A549 (cell line): ENCODE data around the gene CHCHD2. TPM values are rescaled to one million over a fixed set of nuclear protein-coding genes. Genes with fewer than 3 reads are reported as not detected.
"Not testable (repeated sequence)": the region's sequence is repeated elsewhere in the genome, so short reads cannot be mapped to it uniquely, and the experiment has no call there.

Experiments
- ATAC-seq, 2 experiments: fragments of 200-7000 bp in 1 of 2; fragments of >200 bp in 1 of 2; cut with Nextera tagmentation in 1 of 2; cut with Tn5 transposase in 1 of 2; 3 replicates each; pipeline versions ENCODE4 v1.8.0 to v1.9.1; 2018 to 2020; ENCODE audit warnings: mild to moderate bottlenecking in 1 of 2, moderate library complexity in 1 of 2
- CTCF ChIA-PET: fragments of 300-600 bp; sonication (Branson Sonifier 250); formaldehyde crosslinking; extraction: SDS; loops from one replicate; lab custom pipeline; 2021; ENCODE audit warnings: antibody characterized with exemption, inconsistent platforms; lab: Yijun Ruan, JAX
- POLR2A ChIA-PET: fragments of 350-600 bp; formaldehyde crosslinking; extraction: SDS; loops from one replicate; lab custom pipeline; 2021; ENCODE audit warnings: antibody characterized with exemption, inconsistent platforms; lab: Yijun Ruan, JAX
- DNase-seq, 2 experiments: peaks; one replicate each; pipeline versions ENCODE4 v3.0.0 to v3.0.0-alpha.2; 2011 to 2016; ENCODE audit warnings: low read depth in 1 of 2, low spot score in 1 of 2
- FAIRE-seq: peaks from 2 replicates; lab custom pipeline; 2011; peaks lifted over from hg19 to GRCh38; lab: Jason Lieb, UNC
- H3K27ac ChIP-seq, 2 experiments: fragments of >200 bp; sonication (Bioruptor Twin); formaldehyde crosslinking; 3 replicates each; pipeline ENCODE4 v1.5.1; 2016 to 2017
- H3K4me1 ChIP-seq: fragments of >200 bp; sonication (Bioruptor Twin); formaldehyde crosslinking; 3 replicates; pipeline ENCODE4 v1.6.1; 2016
- H3K4me2 ChIP-seq: fragments of >200 bp; sonication (Bioruptor Twin); formaldehyde crosslinking; 3 replicates; pipeline ENCODE4 v1.6.1; 2016
- H3K4me3 ChIP-seq: fragments of >200 bp; sonication (Bioruptor Twin); formaldehyde crosslinking; 3 replicates; pipeline ENCODE4 v1.5.1; 2016
- H3K9me3 ChIP-seq: fragments of >200 bp; sonication (Bioruptor Twin); formaldehyde crosslinking; 3 replicates; pipeline ENCODE4 v1.6.1; 2016
- BHLHE40 ChIP-seq: IDR thresholded peaks from 2 replicates; pipeline ENCODE4 v1.6.1; 2012; ENCODE audit warnings: low read depth, low read length, inconsistent platforms
- CHD2 ChIP-seq: fragments of 150-350 bp; IDR thresholded peaks from 2 replicates; pipeline ENCODE4 v1.6.1; 2014; ENCODE audit warnings: low read length; ENCODE audit not compliant: partially characterized antibody
- CTCF ChIP-seq: fragments of >200 bp; sonication (Bioruptor Twin); formaldehyde crosslinking; IDR thresholded peaks from 3 replicates; pipeline ENCODE4 v1.5.1; 2016
- E2F6 ChIP-seq: IDR thresholded peaks from 2 replicates; pipeline ENCODE4 v1.6.1; 2012; ENCODE audit warnings: low read depth, borderline replicate concordance
- EHF ChIP-seq: fragments of 250-450 bp; sonication (Bioruptor Pico); IDR thresholded peaks from 2 replicates; pipeline ENCODE4 v1.5.0; 2020; ENCODE audit warnings: mild to moderate bottlenecking
- EHMT2 ChIP-seq: fragments of 200-600 bp; sonication (generic); IDR thresholded peaks from 2 replicates; pipeline ENCODE4 v1.6.1; 2016; ENCODE audit warnings: antibody characterized with exemption, low read depth, mild to moderate bottlenecking, moderate library complexity
- ESRRA ChIP-seq: fragments of 150-350 bp; IDR thresholded peaks from 2 replicates; pipeline ENCODE4 v1.6.1; 2014; ENCODE audit warnings: mild to moderate bottlenecking, low read length, borderline replicate concordance
- HDAC2 ChIP-seq: fragments of 200-600 bp; sonication (generic); IDR thresholded peaks from 2 replicates; pipeline ENCODE4 v1.6.1; 2016
- HEYL ChIP-seq: fragments of 250-450 bp; sonication (Bioruptor Pico); IDR thresholded peaks from 2 replicates; pipeline ENCODE4 v1.8.0; 2021; ENCODE audit warnings: mild to moderate bottlenecking, moderate library complexity
- HOXA7 ChIP-seq: fragments of 250-450 bp; sonication (Bioruptor Pico); IDR thresholded peaks from 2 replicates; pipeline ENCODE4 v1.5.0; 2020; ENCODE audit warnings: mild to moderate bottlenecking, moderate library complexity
- HOXB13 ChIP-seq: fragments of 250-450 bp; sonication (Bioruptor Pico); IDR thresholded peaks from 2 replicates; pipeline ENCODE4 v1.5.0; 2020; ENCODE audit warnings: low read depth, mild to moderate bottlenecking, moderate library complexity
- NFE2L2 ChIP-seq: fragments of 150-350 bp; conservative IDR thresholded peaks from 2 replicates; pipeline ENCODE4 v1.6.1; 2014; ENCODE audit warnings: low read length
- PBX3 ChIP-seq: IDR thresholded peaks from 2 replicates; pipeline ENCODE4 v1.6.1; 2012
- RAD21 ChIP-seq, 2 experiments: fragments of >200 bp in 1 of 2; sonication (Bioruptor Twin) in 1 of 2; formaldehyde crosslinking in 1 of 2; IDR thresholded peaks in 1 of 2; conservative IDR thresholded peaks in 1 of 2; 2 replicates in 1 of 2; 3 replicates in 1 of 2; pipeline ENCODE4 v1.6.1; 2012 to 2018; ENCODE audit warnings: inconsistent platforms in 1 of 2
- RFX5 ChIP-seq: fragments of 450-650 bp; IDR thresholded peaks from 2 replicates; pipeline ENCODE4 v1.7.1; 2014; ENCODE audit warnings: antibody characterized with exemption, mild to moderate bottlenecking, moderate library complexity
- RNF2 ChIP-seq: fragments of 200-600 bp; sonication (generic); IDR thresholded peaks from 2 replicates; pipeline ENCODE4 v1.6.1; 2016; ENCODE audit warnings: low read depth, mild to moderate bottlenecking, antibody characterized with exemption, moderate library complexity, borderline replicate concordance
- SMC3 ChIP-seq: fragments of >200 bp; sonication (Bioruptor Twin); formaldehyde crosslinking; IDR thresholded peaks from 3 replicates; pipeline ENCODE4 v1.6.1; 2018; ENCODE audit warnings: inconsistent platforms
- SREBF2 ChIP-seq: fragments of 450-650 bp; IDR thresholded peaks from 2 replicates; pipeline ENCODE4 v1.6.1; 2014; ENCODE audit warnings: mild to moderate bottlenecking, moderate library complexity
- TFCP2L1 ChIP-seq: fragments of 250-450 bp; sonication (Bioruptor Pico); IDR thresholded peaks from 2 replicates; pipeline ENCODE4 v1.5.0; 2021; ENCODE audit warnings: mild to moderate bottlenecking
- ZNF302 ChIP-seq: fragments of 250-450 bp; sonication (Bioruptor Pico); IDR thresholded peaks from 2 replicates; pipeline ENCODE4 v1.9.0; 2021; ENCODE audit warnings: inconsistent platforms, mild to moderate bottlenecking, moderate library complexity
- WGBS: methylation state at CpG from one replicate; pipeline ENCODE4 v1.1.6; 2017; ENCODE audit errors: missing lambda C conversion rate; 5-methylcytosine and 5-hydroxymethylcytosine counted together
- polyA plus RNA-seq, 4 experiments: library from polyadenylated mRNA; depleted of rRNA in 3 of 4; stranded (reverse); fragments of >200 nt; fragmentation: RNase III in 1 of 4; extraction: RNeasy Plus Mini Kit Qiagen cat#74134 plus additional on column Dnase treatment in 1 of 4; gene quantifications; 2 replicates in 3 of 4; 3 replicates in 1 of 4; pipeline ENCODE4 v1.2.3, GENCODE V29; 2011 to 2017

The CHCHD2 gene
- polyA plus RNA-seq, 2 of the 4 experiments (the other 2 are of a cell fraction), result 495 to 615 TPM

GRCh38 chr7:56097700-56098099 lies 8.6 kb downstream of the CHCHD2 start:
- H3K27ac ChIP-seq, result no peak overlapping the region
- H3K4me2 ChIP-seq, result no peak overlapping the region
- DNase-seq (no peak), FAIRE-seq (no peak), ATAC-seq (peak in 1 of 2 experiments; percentile 5; a peak in 1 of 6 replicates)
- WGBS, result 69% methylated on average over 5 of the region's 5 CpGs
- no peak overlapping the region for H3K4me3 ChIP-seq
- H3K9me3 ChIP-seq, result no peaks in the 10 kb centered on the region
- TF ChIP-seq TFCP2L1 (CRISPR knock-in tag), result no peak
- TF ChIP-seq, all 56 proteins: peak for 0
- peaks cover 8% of the 10 kb centered on the region; the same call in 2 of the 3 replicates for H3K4me1 ChIP-seq
- ChIA-PET POLR2A (no interaction called here), CTCF (no interaction called here)

- no peaks in the 10 kb centered on the region for H3K9me3 ChIP-seq
- TF ChIP-seq CTCF (peak; percentile 56), RAD21 (conservative IDR thresholded peaks at IDR 0.05 in 1 of 2, IDR thresholded peaks at IDR 0.05 in 1 of 2) (peak; percentile 32 to 60; a peak in 4 of 5 replicates), SMC3 (peak; percentile 44), ZNF302 (CRISPR knock-in tag) (no peak), BHLHE40 (no peak)
- TF ChIP-seq, all 56 proteins: peak for 3
- CTCF ChIA-PET, result interaction anchor here (0.5 to 3.9 kb wide), 11 partner anchors 8 to 129 kb away, joined by 3 to 17 read pairs (median 4); partner anchors contain the start of genes CCT6A, CHCHD2, NIPSNAP2 and PSPH
- Histone ChIP-seq H3K27ac (peak within 1 kb of the TSS in 1 of 2 experiments; percentile 29; a peak in 1 of 6 replicates), H3K4me2 (no peak within 1 kb of the TSS; the same call in 2 of the 3 replicates), H3K4me3 (no peak within 1 kb of the TSS), H3K4me1 (peaks cover 10% of the 10 kb centered on the region; the same call in 2 of the 3 replicates)
- DNase-seq (peak; percentile 56 to 58), ATAC-seq (peak; percentile 93 to 95), FAIRE-seq (no peak)
- WGBS, result 41% methylated on average over 16 of the region's 19 CpGs
- POLR2A ChIA-PET, result interaction anchor here (1.0 to 1.1 kb wide), 3 partner anchors 12 to 129 kb away, joined by 3 to 7 read pairs (median 3); partner anchors contain the start of genes CHCHD2 and NIPSNAP2
Observed at GRCh38 chr7:56092789-56093531, 13.3 kb downstream of the CHCHD2 start, which contains the start of gene PHKG1. Gene PHKG1, minus strand, starts transcription at chr7:56092952. Its CDS starts 4,011 bp downstream, at chr7:56088941.

- not testable (repeated sequence) for H3K4me2 ChIP-seq, H3K4me3 ChIP-seq, H3K9me3 ChIP-seq, H3K4me1 ChIP-seq, DNase-seq, ATAC-seq, FAIRE-seq
- 85% methylated on average over 6 of the region's 6 CpGs for WGBS
- CTCF ChIA-PET, result interaction anchor here (0.7 to 3.9 kb wide), 10 partner anchors 9 to 449 kb away, joined by 3 to 17 read pairs (median 4); partner anchors contain the start of genes CCT6A, CHCHD2, NIPSNAP2 and PSPH
- peak overlapping the region in 1 of 2 experiments; percentile 29; a peak in 1 of 6 replicates for H3K27ac ChIP-seq
- POLR2A ChIA-PET, result interaction anchor here (1.0 to 1.1 kb wide), 3 partner anchors 12 to 128 kb away, joined by 3 to 7 read pairs (median 3); partner anchors contain the start of genes CHCHD2 and NIPSNAP2
Observed at GRCh38 chr7:56092388-56092787, 13.9 kb downstream of the CHCHD2 start.

- Histone ChIP-seq H3K4me3 (no peak overlapping the region), H3K4me1 (peaks cover 3% of the 10 kb centered on the region; the same call in 2 of the 3 replicates)
- CTCF ChIA-PET, result interaction anchor here (1.1 to 3.9 kb wide), 5 partner anchors 13 to 448 kb away, joined by 4 to 17 read pairs (median 5); partner anchors contain the start of genes CCT6A and PSPH
- peak; percentile 10 to 46; a peak in 5 of 6 replicates for ATAC-seq
- DNase-seq, result no peak
- WGBS, result 90% methylated on average over 3 of the region's 3 CpGs
- TF ChIP-seq TFCP2L1 (CRISPR knock-in tag) (no peak), SREBF2 (no peak), HDAC2 (no peak), ESRRA (no peak), EHMT2 (no peak)
- TF ChIP-seq, all 56 proteins: peak for 0
- POLR2A ChIA-PET, result interaction anchor here (0.7 kb wide), 1 partner anchor 38 kb away, joined by 3 read pairs; no protein-coding TSS in a partner anchor
- no peak overlapping the region for H3K4me2 ChIP-seq
- no peaks in the 10 kb centered on the region for H3K9me3 ChIP-seq
- no peak for FAIRE-seq
- no peak overlapping the region for H3K27ac ChIP-seq
Observed at GRCh38 chr7:56091591-56091990, 14.7 kb downstream of the CHCHD2 start.

- no peaks in the 10 kb centered on the region for H3K9me3 ChIP-seq
- ChIA-PET CTCF (interaction anchor here (0.6 to 4.4 kb wide), 5 partner anchors 8 to 123 kb away, joined by 3 to 20 read pairs (median 4); no protein-coding TSS in a partner anchor), POLR2A (no interaction called here)
- DNase-seq (no peak), FAIRE-seq (no peak), ATAC-seq (no peak)
- no peak overlapping the region for H3K4me2 ChIP-seq
- no peaks in the 10 kb centered on the region; the same call in 2 of the 3 replicates for H3K4me1 ChIP-seq
- 88% methylated on average over 16 of the region's 16 CpGs for WGBS
- H3K27ac ChIP-seq, result no peak overlapping the region
- no peak overlapping the region for H3K4me3 ChIP-seq
- TF ChIP-seq BHLHE40 (no peak), RFX5 (no peak), RNF2 (no peak), EHF (no peak), HOXA7 (CRISPR knock-in tag) (no peak), PBX3 (no peak), CHD2 (no peak), HEYL (CRISPR knock-in tag) (no peak), TFCP2L1 (CRISPR knock-in tag) (no peak), NFE2L2 (no peak), HOXB13 (CRISPR knock-in tag) (no peak), E2F6 (no peak)
Observed at GRCh38 chr7:56087445-56087844, 18.8 kb downstream of the CHCHD2 start.
